K562 (cell line): ENCODE results near the gene UBA3. TPM values are rescaled to one million over a fixed set of nuclear protein-coding genes. Genes with fewer than 3 reads are reported as not detected.

Source experiments
- ATAC-seq: fragments of 200-7000 bp; cut with Tn5 transposase; 3 replicates; pipeline ENCODE4 v1.9.1; 2020; ENCODE audit warnings: moderate library complexity
- BruUV-seq: library from RNA; stranded (reverse); fragments of 400-500 nt; replicated peaks from 2 replicates; lab custom pipeline; 2021; lab: Mats Ljungman, UMichigan
- CTCF ChIA-PET: fragments of 300-600 bp; formaldehyde crosslinking; extraction: SDS; loops from one replicate; lab custom pipeline; 2021; ENCODE audit warnings: low intra/inter-chr PET ratio; lab: Yijun Ruan, JAX
- POLR2A ChIA-PET: fragments of 300-600, 350-650 bp; sonication (Branson Sonifier 250); formaldehyde crosslinking; extraction: SDS; loops from one replicate; lab custom pipeline; 2021; ENCODE audit warnings: antibody characterized with exemption, inconsistent platforms; lab: Yijun Ruan, JAX
- DNase-seq, 4 experiments: peaks; one replicate each; pipeline versions ENCODE4 v3.0.0 to v3.0.0-alpha.2; 2011 to 2018; ENCODE audit warnings: low spot score in 3 of 4, mixed read lengths in 3 of 4; ENCODE audit errors: extremely low read depth in 1 of 4
- FAIRE-seq: peaks from 2 replicates; lab custom pipeline; 2011; peaks lifted over from hg19 to GRCh38; lab: Jason Lieb, UNC
- H2AFZ ChIP-seq: 2 replicates; pipeline ENCODE4 v1.6.0; 2011; ENCODE audit warnings: low read depth, low read length, control low read depth, inconsistent platforms
- H3K27ac ChIP-seq: fragments of 200-600 bp; 3 replicates; pipeline ENCODE4 v1.8.0; 2011; ENCODE audit warnings: low read depth, mild to moderate bottlenecking, control low read depth, inconsistent platforms, low read length, moderate library complexity, mixed read lengths; ENCODE audit errors: extremely low read depth
- H3K27me3 ChIP-seq, 2 experiments: fragments of 300-600 bp in 1 of 2; 2 replicates in 1 of 2; 3 replicates in 1 of 2; pipeline versions ENCODE4 v1.6.0 to v1.8.0; 2011; ENCODE audit warnings: inconsistent platforms in 2 of 2, low read length in 2 of 2, mild to moderate bottlenecking in 1 of 2, mixed read lengths in 1 of 2, moderate library complexity in 1 of 2; ENCODE audit not compliant: control insufficient read depth in 2 of 2, insufficient read depth in 2 of 2
- H3K36me3 ChIP-seq: fragments of 300-600 bp; 3 replicates; pipeline ENCODE4 v1.8.0; 2011; ENCODE audit warnings: mild to moderate bottlenecking, low read length, inconsistent platforms; ENCODE audit not compliant: control insufficient read depth, insufficient read depth
- H3K4me1 ChIP-seq, 2 experiments: fragments of 200-600 bp in 1 of 2; replicated peaks in 1 of 2; 2 replicates in 1 of 2; 3 replicates in 1 of 2; pipeline versions ENCODE4 v1.5.1 to v1.8.0; 2011; ENCODE audit warnings: inconsistent platforms in 2 of 2, low read length in 2 of 2, mild to moderate bottlenecking in 1 of 2, mixed read lengths in 1 of 2, moderate library complexity in 1 of 2; ENCODE audit not compliant: control insufficient read depth in 2 of 2, insufficient read depth in 2 of 2
- H3K4me2 ChIP-seq: 2 replicates; pipeline ENCODE4 v1.6.1; 2011; ENCODE audit warnings: low read length, control low read depth, inconsistent platforms, mixed read lengths; ENCODE audit not compliant: insufficient read depth
- H3K4me3 ChIP-seq: fragments of 200-600 bp; sonication (generic), shearing (Covaris generic); 2 replicates; pipeline ENCODE4 v1.5.1; 2016; ENCODE audit warnings: control low read depth, inconsistent platforms
- H3K79me2 ChIP-seq: fragments of 200-600 bp; 3 replicates; pipeline ENCODE4 v1.8.0; 2011; ENCODE audit warnings: low read length, inconsistent platforms; ENCODE audit not compliant: control insufficient read depth, insufficient read depth
- H3K9ac ChIP-seq, 2 experiments: 2 replicates each; pipeline versions ENCODE4 v1.6.0 to v1.6.1; 2011; ENCODE audit warnings: low read depth in 2 of 2, low read length in 2 of 2, control low read depth in 1 of 2, inconsistent platforms in 1 of 2, mild to moderate bottlenecking in 1 of 2, mixed read lengths in 1 of 2; ENCODE audit not compliant: insufficient read depth in 1 of 2
- H3K9me1 ChIP-seq: one replicate; pipeline ENCODE4 v1.6.0; 2011; ENCODE audit warnings: inconsistent platforms, mild to moderate bottlenecking, low read length, moderate library complexity; ENCODE audit not compliant: control insufficient read depth, insufficient read depth
- H3K9me3 ChIP-seq: replicated peaks from 2 replicates; pipeline ENCODE4 v1.5.1; 2011; ENCODE audit warnings: low read depth, low read length, inconsistent platforms; ENCODE audit not compliant: control insufficient read depth, insufficient read depth
- H4K20me1 ChIP-seq: replicated peaks from 2 replicates; pipeline ENCODE4 v1.6.1; 2011; ENCODE audit warnings: low read length, inconsistent platforms, mixed read lengths; ENCODE audit not compliant: control insufficient read depth, insufficient read depth
- FOXK2 ChIP-seq, 2 experiments: fragments of 450-650 bp; IDR thresholded peaks in 1 of 2; conservative IDR thresholded peaks in 1 of 2; 2 replicates each; pipeline ENCODE4 v1.6.1; 2016; ENCODE audit warnings: low read depth in 2 of 2, mild to moderate bottlenecking in 1 of 2
- THRA ChIP-seq: fragments of 450-650 bp; IDR thresholded peaks from 2 replicates; pipeline ENCODE4 v1.6.1; 2017; ENCODE audit warnings: mild to moderate bottlenecking, moderate library complexity
- ZFP1 ChIP-seq: fragments of 450-650 bp; formaldehyde crosslinking; IDR thresholded peaks from 2 replicates; pipeline ENCODE4 v1.4.0; 2020; ENCODE audit warnings: mild to moderate bottlenecking, mixed read lengths
- ZNF121 ChIP-seq: sonication (generic); formaldehyde crosslinking; conservative IDR thresholded peaks from 2 replicates; pipeline ENCODE4 v1.8.0; 2022; ENCODE audit warnings: missing genetic modification reagents
- WGBS: fragments of 100-300 bp; shearing (Covaris generic); methylation state at CpG from one replicate; pipeline ENCODE4 v1.1.6; 2016; ENCODE audit warnings: low coverage, mixed read lengths; ENCODE audit not compliant: insufficient coverage; ENCODE audit errors: missing lambda C conversion rate; 5-methylcytosine and 5-hydroxymethylcytosine counted together
- in situ Hi-C: fragments of 300-500 bp; cut with MboI; formaldehyde crosslinking; loops from 4 replicates; pipeline ENCODE4 v1.15.0; 2018; ENCODE audit warnings: inconsistent platforms, mixed read lengths
- intact Hi-C: fragments of 100-400 bp; cut with micrococcal nuclease; formaldehyde crosslinking; loops from 2 replicates; pipeline ENCODE4 v1.14.2; 2022
- polyA plus RNA-seq, 8 experiments: library from polyadenylated mRNA; depleted of rRNA in 4 of 8; stranded (reverse) in 5 of 8; unstranded in 3 of 8; fragments of >200 nt; fragmentation: Nextera tagmentation in 2 of 8; fragmentation: Illumina TruSeq in 1 of 8; extraction: Ambion mirVana in 2 of 8; extraction: Trizol in 1 of 8; gene quantifications; 2 replicates each; pipeline versions ENCODE4 v1.2.1 to v1.2.3, GENCODE V29; 2011 to 2014; ENCODE audit warnings: inconsistent platforms in 1 of 8, missing spikeins in 1 of 8
- total RNA-seq, 7 experiments: library from RNA; depleted of rRNA in 6 of 7; stranded (reverse); fragments of >200 nt in 6 of 7; fragmentation: Illumina TruSeq in 2 of 7; extraction: Trizol in 2 of 7; gene quantifications; 2 replicates each; pipeline versions ENCODE4 v1.2.1 to v1.2.3, GENCODE V29; 2011 to 2021; ENCODE audit warnings: low replicate concordance in 1 of 7

Gene UBA3
- total and polyA plus RNA-seq, 9 of the 15 experiments (the other 6 are each of a cell fraction or from before 2014, with no cell fraction given) = 23.2 to 80.0 (median 38.6) TPM

- TF ChIP-seq THRA (no peak), FOXK2 (conservative IDR thresholded peaks at IDR 0.05 in 1 of 2, IDR thresholded peaks at IDR 0.05 in 1 of 2; ENCODE audit: low read depth in 2 of 2) (0 out of 4 replicates have a peak, but pooled peaks of 1 of the 2 experiments have one; percentile 15)
- TF ChIP-seq, all 486 proteins: peak for 5
Measured at GRCh38 chr3:69088063-69088462, 7.9 kb upstream of the UBA3 start (continued).

GRCh38 chr3:69087030-69087791 lies 7.0 kb upstream of the UBA3 start:
- in situ Hi-C loops = no loop called here
- no TSS peak for BruUV-seq
- FAIRE-seq (no peak), DNase-seq (no peak)
- no peak overlapping the region for H3K9ac ChIP-seq
- H3K9me3 ChIP-seq = no peaks in the 10 kb centered on the region
- intact Hi-C loops = no loop called here
- no peaks in the 10 kb centered on the region for H4K20me1 ChIP-seq
- no peaks in the 10 kb centered on the region for H3K36me3 ChIP-seq
- WGBS = 100% methylated on average over 3 of the region's 3 CpGs
- H2AFZ ChIP-seq = no peak overlapping the region
- no peaks in the 10 kb centered on the region for H3K27me3 ChIP-seq
- H3K79me2 ChIP-seq = peaks cover 18% of the 10 kb centered on the region
- TF ChIP-seq ZNF121 (CRISPR knock-in tag) (peak; percentile 33; the same call in 1 of the 2 replicates), ZFP1 (CRISPR knock-in tag) (no peak)
- TF ChIP-seq, all 486 proteins: peak for 1
- Histone ChIP-seq H3K27ac (no peak overlapping the region), H3K9me1 (no peaks in the 10 kb centered on the region), H3K4me1 (peaks cover 14 to 30% of the 10 kb centered on the region in 2 experiments), H3K4me3 (no peak overlapping the region), H3K4me2 (no peak overlapping the region)
- ATAC-seq = no peak
- ChIA-PET POLR2A (interaction anchor here (1.1 to 1.3 kb wide), 2 partner anchors 20 to 31 kb away, joined by 3 to 4 read pairs; no protein-coding TSS in a partner anchor), CTCF (interaction anchor here (0.5 kb wide), 1 partner anchor 23 kb away, joined by 3 read pairs; no protein-coding TSS in a partner anchor)
